ENCODE measurements around the gene CLPTM1L. TPM values are rescaled to one million over a fixed set of nuclear protein-coding genes. Genes with fewer than 3 reads are reported as not detected.

CLPTM1L gene
- total RNA-seq, 2 experiments from 2014 or later: 47.2 to 47.4 TPM

GRCh38 chr5:1390861-1391600 is 46.1 kb upstream of the CLPTM1L start:
- Mint-ChIP-seq H3K4me1 (ENCODE audit: low read depth) (peaks cover 23% of the 10 kb centered on the region), H3K27me3 (peaks cover 13% of the 10 kb centered on the region), H3K36me3 (ENCODE audit: low read depth) (peaks cover 3% of the 10 kb centered on the region), H3K4me3 (no peak overlapping the region), H3K9me3 (no peaks in the 10 kb centered on the region), H3K27ac (no peak overlapping the region)
- H3K27ac ChIP-seq (ENCODE audit: low read depth in 1 of 2, low read length in 2 of 2): no peak overlapping the region
- no peaks in the 10 kb centered on the region for H3K9me3 ChIP-seq (ENCODE audit: control insufficient read depth in 1 of 2, insufficient read depth in 1 of 2, low read length in 2 of 2)
- peaks cover 14% of the 10 kb centered on the region for H3K4me1 ChIP-seq (ENCODE audit: insufficient read depth, low read length)
- peaks cover 12 to 14% of the 10 kb centered on the region in 2 experiments for H3K27me3 ChIP-seq (ENCODE audit: control insufficient read depth in 1 of 2, insufficient read depth in 2 of 2, low read length in 2 of 2)
- no peaks in the 10 kb centered on the region for H3K36me3 ChIP-seq (ENCODE audit: insufficient read depth, low read length)
- no peak for ATAC-seq (ENCODE audit: poor library complexity)
- ChIA-PET CTCF (no interaction called here), POLR2A (no interaction called here)
- intact Hi-C loops (cut with DNase I, micrococcal nuclease): no loop called here
- DNase-seq: no peak
- H3K4me3 ChIP-seq (ENCODE audit: low read length): no peak overlapping the region
- no peak for TF ChIP-seq CTCF (IDR thresholded peaks at IDR 0.05)

GRCh38 chr5:1390333-1390732 is 45.4 kb upstream of the CLPTM1L start:
- H3K4me3 Mint-ChIP-seq: no peak overlapping the region
- peaks cover 3% of the 10 kb centered on the region for H3K36me3 Mint-ChIP-seq (ENCODE audit: low read depth)
- no peaks in the 10 kb centered on the region for H3K9me3 Mint-ChIP-seq
- ATAC-seq (ENCODE audit: poor library complexity) (no peak), DNase-seq (no peak)
- no peak overlapping the region for H3K4me3 ChIP-seq (ENCODE audit: low read length)
- peaks cover 9 to 13% of the 10 kb centered on the region in 2 experiments for H3K27me3 ChIP-seq (ENCODE audit: control insufficient read depth in 1 of 2, insufficient read depth in 2 of 2, low read length in 2 of 2)
- CTCF ChIA-PET: no interaction called here
- H3K27me3 Mint-ChIP-seq: peaks cover 13% of the 10 kb centered on the region
- H3K9me3 ChIP-seq (ENCODE audit: control insufficient read depth in 1 of 2, insufficient read depth in 1 of 2, low read length in 2 of 2): no peaks in the 10 kb centered on the region
- intact Hi-C loops (cut with DNase I, micrococcal nuclease): no loop called here
- H3K36me3 ChIP-seq (ENCODE audit: insufficient read depth, low read length): no peaks in the 10 kb centered on the region
- no peak for TF ChIP-seq CTCF (IDR thresholded peaks at IDR 0.05)
- H3K27ac ChIP-seq (ENCODE audit: low read depth in 1 of 2, low read length in 2 of 2): no peak overlapping the region
- peaks cover 19% of the 10 kb centered on the region for H3K4me1 ChIP-seq (ENCODE audit: insufficient read depth, low read length)
- POLR2A ChIA-PET: no interaction called here
- H3K4me1 Mint-ChIP-seq (ENCODE audit: low read depth): peaks cover 29% of the 10 kb centered on the region
- H3K27ac Mint-ChIP-seq: no peak overlapping the region

GRCh38 chr5:1388383-1388967 is 43.6 kb upstream of the CLPTM1L start:
- ChIA-PET CTCF (no interaction called here), POLR2A (no interaction called here)
- H3K9me3 ChIP-seq (ENCODE audit: control insufficient read depth in 1 of 2, insufficient read depth in 1 of 2, low read length in 2 of 2): peaks cover 0 to 4% of the 10 kb centered on the region in 2 experiments
- H3K4me1 ChIP-seq (ENCODE audit: insufficient read depth, low read length): peaks cover 24% of the 10 kb centered on the region
- intact Hi-C loops (cut with DNase I, micrococcal nuclease): loop anchor here (5.0 to 10.0 kb wide), 4 partner anchors 134 to 494 kb away; partner anchors contain the start of genes BRD9 (in 1 of the 2), LPCAT1 (in 1 of the 2), MRPL36 (in 1 of the 2) and TRIP13 (in 1 of the 2)
- peak overlapping the region; percentile 99 for H3K27ac Mint-ChIP-seq
- H3K9me3 Mint-ChIP-seq: no peaks in the 10 kb centered on the region
- peaks cover 3% of the 10 kb centered on the region for H3K36me3 Mint-ChIP-seq (ENCODE audit: low read depth)
- TF ChIP-seq CTCF (IDR thresholded peaks at IDR 0.05): no peak
- ATAC-seq (ENCODE audit: poor library complexity) (no peak), DNase-seq (no peak)
- no peak overlapping the region for H3K4me3 ChIP-seq (ENCODE audit: low read length)
- H3K36me3 ChIP-seq (ENCODE audit: insufficient read depth, low read length): no peaks in the 10 kb centered on the region
- peaks cover 0 to 5% of the 10 kb centered on the region in 2 experiments for H3K27me3 ChIP-seq (ENCODE audit: control insufficient read depth in 1 of 2, insufficient read depth in 2 of 2, low read length in 2 of 2)
- peaks cover 4% of the 10 kb centered on the region for H3K27me3 Mint-ChIP-seq
- peaks cover 34% of the 10 kb centered on the region for H3K4me1 Mint-ChIP-seq (ENCODE audit: low read depth)
- no peak overlapping the region for H3K27ac ChIP-seq (ENCODE audit: low read depth in 1 of 2, low read length in 2 of 2)
- H3K4me3 Mint-ChIP-seq: peak overlapping the region; percentile 62
